ENCODE data around the gene PLA2G4A. TPM values are rescaled to one million over a fixed set of nuclear protein-coding genes. Genes with fewer than 3 reads are reported as not detected.

PLA2G4A gene
- total RNA-seq, 2 donors from 2014 or later: 4.7 to 11.2 TPM

DNA sequence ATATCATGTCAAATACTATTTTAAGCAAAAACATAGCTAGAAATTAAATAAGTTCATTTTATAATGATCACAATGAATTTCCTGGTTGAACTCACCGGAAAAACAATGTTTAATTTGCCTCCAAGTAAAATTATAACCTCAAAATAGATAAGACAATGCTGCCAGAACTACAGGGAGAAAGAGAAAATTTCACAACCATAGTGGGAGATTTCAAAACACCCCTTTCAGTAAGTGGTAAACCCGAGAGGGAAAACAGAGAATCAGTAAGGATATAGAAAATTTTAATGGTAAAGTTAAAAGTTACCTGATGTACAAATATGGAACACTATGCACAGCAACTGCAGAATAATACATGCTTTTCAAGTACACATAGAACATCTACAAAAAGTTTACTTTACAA, 43.2 kb upstream of the PLA2G4A start:
- no peak for TF ChIP-seq POLR2A (IDR thresholded peaks at IDR 0.05)
- TF ChIP-seq, protein P1, sequence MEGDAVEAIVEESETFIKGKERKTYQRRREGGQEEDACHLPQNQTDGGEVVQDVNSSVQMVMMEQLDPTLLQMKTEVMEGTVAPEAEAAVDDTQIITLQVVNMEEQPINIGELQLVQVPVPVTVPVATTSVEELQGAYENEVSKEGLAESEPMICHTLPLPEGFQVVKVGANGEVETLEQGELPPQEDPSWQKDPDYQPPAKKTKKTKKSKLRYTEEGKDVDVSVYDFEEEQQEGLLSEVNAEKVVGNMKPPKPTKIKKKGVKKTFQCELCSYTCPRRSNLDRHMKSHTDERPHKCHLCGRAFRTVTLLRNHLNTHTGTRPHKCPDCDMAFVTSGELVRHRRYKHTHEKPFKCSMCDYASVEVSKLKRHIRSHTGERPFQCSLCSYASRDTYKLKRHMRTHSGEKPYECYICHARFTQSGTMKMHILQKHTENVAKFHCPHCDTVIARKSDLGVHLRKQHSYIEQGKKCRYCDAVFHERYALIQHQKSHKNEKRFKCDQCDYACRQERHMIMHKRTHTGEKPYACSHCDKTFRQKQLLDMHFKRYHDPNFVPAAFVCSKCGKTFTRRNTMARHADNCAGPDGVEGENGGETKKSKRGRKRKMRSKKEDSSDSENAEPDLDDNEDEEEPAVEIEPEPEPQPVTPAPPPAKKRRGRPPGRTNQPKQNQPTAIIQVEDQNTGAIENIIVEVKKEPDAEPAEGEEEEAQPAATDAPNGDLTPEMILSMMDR (IDR thresholded peaks at IDR 0.05): no peak
- DNase-seq (no peak), ATAC-seq (no peak)
- no peak overlapping the region for H3K27ac ChIP-seq
- H3K27me3 ChIP-seq: no peaks in the 10 kb centered on the region
- WGBS, 2 donors: 27 to 37% methylated on average over 2 of the region's 2 CpGs
- H3K4me1 ChIP-seq: no peaks in the 10 kb centered on the region
- no peaks in the 10 kb centered on the region for H3K36me3 ChIP-seq (replicated peaks in 1 of 2; ENCODE audit: insufficient read depth in 1 of 2, low read depth in 2 of 2)
- intact Hi-C loops (cut with DNase I): no loop called here
- H3K9me3 ChIP-seq: no peaks in the 10 kb centered on the region
- H3K4me3 ChIP-seq: no peak overlapping the region

DNA sequence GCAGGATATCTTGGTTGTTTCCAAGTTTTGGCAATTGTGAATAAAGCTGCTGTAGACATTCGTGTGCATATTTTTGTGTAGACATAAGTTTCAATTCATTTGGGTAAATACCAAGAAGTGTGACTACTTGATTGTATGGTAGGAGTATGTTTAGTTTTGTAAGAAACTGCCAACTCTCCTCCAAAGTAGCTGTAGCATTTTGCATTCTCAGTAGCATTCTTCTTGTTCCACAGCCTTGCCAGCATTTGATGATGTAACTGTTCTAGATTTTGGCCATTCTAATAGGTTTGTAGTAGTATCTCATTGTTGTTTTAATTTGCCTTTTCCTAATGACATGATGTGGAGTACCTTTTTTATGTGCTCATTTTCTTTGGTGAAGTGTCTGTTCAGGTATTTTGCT, 38.6 kb upstream of the PLA2G4A start:
- WGBS, 2 donors: 47 to 68% methylated on average over 1 of the region's 1 CpG
- intact Hi-C loops (cut with DNase I): no loop called here
- H3K4me1 ChIP-seq: no peaks in the 10 kb centered on the region
- no peaks in the 10 kb centered on the region for H3K36me3 ChIP-seq (replicated peaks in 1 of 2; ENCODE audit: insufficient read depth in 1 of 2, low read depth in 2 of 2)
- no peak for DNase-seq
- ATAC-seq: no peak
- H3K27me3 ChIP-seq: no peaks in the 10 kb centered on the region
- TF ChIP-seq, protein P1 (IDR thresholded peaks at IDR 0.05): no peak
- no peak for TF ChIP-seq POLR2A (IDR thresholded peaks at IDR 0.05)
- H3K4me3 ChIP-seq: no peak overlapping the region
- no peaks in the 10 kb centered on the region for H3K9me3 ChIP-seq
- H3K27ac ChIP-seq: no peak overlapping the region

DNA sequence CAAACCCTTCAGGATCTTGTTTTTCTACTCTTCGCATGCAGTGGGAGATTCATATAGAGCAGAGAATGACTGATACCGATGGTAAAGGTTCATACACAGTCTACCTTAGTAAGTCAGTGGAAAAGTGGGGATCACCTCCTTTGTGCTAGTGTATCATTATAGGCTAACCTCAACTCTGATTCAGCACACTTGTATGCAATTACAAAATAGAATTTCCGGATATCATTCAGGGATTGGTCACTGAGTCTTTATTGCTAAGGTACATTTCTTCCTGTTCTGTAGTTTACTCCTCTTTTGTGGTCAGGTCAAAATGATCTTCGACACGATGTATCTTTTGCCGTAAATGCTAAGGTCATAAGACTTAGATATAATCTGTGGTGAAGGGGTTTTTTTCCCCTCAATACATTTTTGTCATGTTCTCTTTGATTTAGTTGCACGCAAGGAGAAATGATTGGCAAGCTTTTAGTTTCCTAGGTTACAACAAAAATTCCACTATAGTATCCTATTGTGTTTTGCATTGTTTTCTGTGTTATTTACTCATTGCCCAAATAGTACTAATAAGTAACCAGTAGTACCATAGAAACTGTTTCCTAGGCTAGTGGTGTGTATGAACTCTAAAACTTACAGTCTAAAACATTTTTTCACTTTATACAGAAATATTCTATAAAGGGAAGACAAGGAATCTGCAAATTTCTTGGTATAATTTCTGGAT, 35.7 kb upstream of the PLA2G4A start:
- no peaks in the 10 kb centered on the region for H3K9me3 ChIP-seq
- intact Hi-C loops (cut with DNase I): no loop called here

DNA sequence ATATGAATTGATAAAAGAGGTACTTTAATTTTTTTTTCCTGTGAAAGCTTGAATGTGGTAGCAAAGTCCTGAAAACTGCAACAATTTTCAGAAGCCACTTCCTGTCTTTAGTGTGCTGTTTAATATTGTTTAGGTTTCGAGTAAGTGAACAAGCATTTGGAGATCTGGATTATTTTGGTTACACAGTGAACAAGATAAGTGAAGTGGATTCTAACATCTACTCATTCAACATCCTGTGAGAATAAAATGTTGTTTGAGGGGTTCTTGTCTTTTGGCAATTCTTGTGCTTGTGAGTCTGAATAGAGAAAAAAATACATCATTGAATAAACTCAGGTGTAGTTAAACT, 35.2 kb upstream of the PLA2G4A start:
- no peak overlapping the region for H3K4me3 ChIP-seq
- intact Hi-C loops (cut with DNase I): no loop called here
- H3K9me3 ChIP-seq: no peaks in the 10 kb centered on the region
- TF ChIP-seq POLR2A (IDR thresholded peaks at IDR 0.05): no peak
- TF ChIP-seq, protein P1 (IDR thresholded peaks at IDR 0.05): no peak
- 36 to 60% methylated on average over 1 of the region's 1 CpG for WGBS, 2 donors
- DNase-seq (no peak), ATAC-seq (no peak)
- H3K27ac ChIP-seq: no peak overlapping the region
- no peaks in the 10 kb centered on the region for H3K4me1 ChIP-seq
- H3K36me3 ChIP-seq (replicated peaks in 1 of 2; ENCODE audit: insufficient read depth in 1 of 2, low read depth in 2 of 2): no peaks in the 10 kb centered on the region
- no peaks in the 10 kb centered on the region for H3K27me3 ChIP-seq

More for the DNA sequence above, 35.7 kb upstream of the PLA2G4A start:
- TF ChIP-seq, protein P1 (IDR thresholded peaks at IDR 0.05): no peak
- TF ChIP-seq POLR2A (IDR thresholded peaks at IDR 0.05): no peak
- no peak overlapping the region for H3K27ac ChIP-seq
- ATAC-seq (no peak), DNase-seq (no peak)
- no peak overlapping the region for H3K4me3 ChIP-seq
- no peaks in the 10 kb centered on the region for H3K36me3 ChIP-seq (replicated peaks in 1 of 2; ENCODE audit: insufficient read depth in 1 of 2, low read depth in 2 of 2)
- H3K27me3 ChIP-seq: no peaks in the 10 kb centered on the region
- 66 to 81% methylated on average over 7 of the region's 7 CpGs for WGBS, 2 donors
- no peaks in the 10 kb centered on the region for H3K4me1 ChIP-seq
